Spinal cord (tissue), 10 donors: ENCODE measurements around the gene UBE4B. TPM values are rescaled to one million over a fixed set of nuclear protein-coding genes. Genes with fewer than 3 reads are reported as not detected.
"Not testable (repeated sequence)": the region's sequence is repeated elsewhere in the genome, so short reads cannot be mapped to it uniquely, and the experiment has no call there.

Experiments used
- DNase-seq, 6 donors: peaks; one replicate each; pipeline versions ENCODE4 v3.0.0 to v3.0.0-alpha.2; 2013 to 2015; ENCODE audit warnings: low spot score in 6 of 6, low read depth in 4 of 6
- H3K27ac ChIP-seq: one replicate; pipeline ENCODE4 v1.5.1; 2013; ENCODE audit warnings: low read depth, low read length, control low read depth
- H3K27me3 ChIP-seq: one replicate; pipeline ENCODE4 v1.6.1; 2013; ENCODE audit warnings: low read length; ENCODE audit not compliant: control insufficient read depth, insufficient read depth
- H3K36me3 ChIP-seq: one replicate; pipeline ENCODE4 v1.6.1; 2013; ENCODE audit warnings: low read length; ENCODE audit not compliant: control insufficient read depth, insufficient read depth
- H3K4me1 ChIP-seq: one replicate; pipeline ENCODE4 v1.6.1; 2013; ENCODE audit warnings: low read length; ENCODE audit not compliant: control insufficient read depth, insufficient read depth
- H3K4me3 ChIP-seq: one replicate; pipeline ENCODE4 v1.5.1; 2013; ENCODE audit warnings: low read depth, low read length, control low read depth
- H3K9me3 ChIP-seq: one replicate; pipeline ENCODE4 v1.6.1; 2013; ENCODE audit warnings: low read length; ENCODE audit not compliant: control insufficient read depth, insufficient read depth
- WGBS: methylation state at CpG from one replicate; pipeline ENCODE4 v1.1.5; 2013; ENCODE audit warnings: missing lambda C conversion rate; ENCODE audit not compliant: insufficient coverage; 5-methylcytosine and 5-hydroxymethylcytosine counted together
- polyA plus RNA-seq, 2 donors: library from polyadenylated mRNA; unstranded; fragments of 120-200 nt; gene quantifications; one replicate each; pipeline ENCODE4 v1.2.1, GENCODE V29; 2013; ENCODE audit not compliant: insufficient read length in 2 of 2
- total RNA-seq, 2 donors: library from RNA; depleted of rRNA in 1 of 2; stranded (reverse); fragments of 120-200 nt in 1 of 2; fragments of >200 nt in 1 of 2; gene quantifications; one replicate each; pipeline versions ENCODE4 v1.2.3 to v1.2.4, GENCODE V29; 2013 to 2014
- donor health status: healthy.

UBE4B gene
- total and polyA plus RNA-seq, 4 donors = 35.4 to 47.6 (median 39.3) TPM

GRCh38 chr1:10064416-10065343 is 31.9 kb downstream of the UBE4B start:
- Histone ChIP-seq H3K27me3 (no peaks in the 10 kb centered on the region), H3K36me3 (no peaks in the 10 kb centered on the region), H3K4me1 (peaks cover 8% of the 10 kb centered on the region), H3K4me3 (no peak overlapping the region), H3K27ac (no peak overlapping the region), H3K9me3 (no peaks in the 10 kb centered on the region)
- DNase-seq = no peak
- 100% methylated on average over 2 of the region's 8 CpGs for WGBS

- Histone ChIP-seq H3K27me3 (no peaks in the 10 kb centered on the region), H3K4me1 (peaks cover 8% of the 10 kb centered on the region), H3K36me3 (no peaks in the 10 kb centered on the region), H3K4me3 (no peak overlapping the region), H3K9me3 (no peaks in the 10 kb centered on the region), H3K27ac (no peak overlapping the region)
- WGBS = 56% methylated on average over 2 of the region's 7 CpGs
- DNase-seq = no peak
Observed at GRCh38 chr1:10065344-10065685, 32.6 kb downstream of the UBE4B start.

DNA sequence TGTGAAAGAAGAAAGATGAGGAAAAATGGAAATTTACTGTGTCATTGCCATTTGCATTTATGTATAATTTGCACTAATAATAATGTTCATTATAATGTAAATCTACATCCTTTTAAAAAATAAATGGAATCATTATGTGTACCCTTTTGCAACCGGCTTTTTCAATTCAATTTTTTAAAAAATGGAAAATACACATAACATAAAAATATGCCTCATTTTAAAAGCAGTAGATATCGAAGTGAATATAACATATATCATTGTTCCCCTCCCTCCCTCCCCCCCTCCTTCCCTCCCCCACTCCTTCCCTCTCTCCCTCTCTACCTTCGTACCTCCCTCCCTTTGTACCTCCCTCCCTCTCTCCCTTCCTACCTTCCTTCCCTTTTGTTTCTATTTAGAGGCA is 33.0 kb downstream of the UBE4B start:
- Histone ChIP-seq H3K27ac (no peak overlapping the region), H3K36me3 (no peaks in the 10 kb centered on the region), H3K4me3 (no peak overlapping the region), H3K27me3 (no peaks in the 10 kb centered on the region), H3K4me1 (peaks cover 8% of the 10 kb centered on the region), H3K9me3 (no peaks in the 10 kb centered on the region)
- no peak for DNase-seq
- WGBS = no CpG with 5 or more reads among the region's 3 CpGs

- H3K27me3 ChIP-seq = no peaks in the 10 kb centered on the region
- no peak for DNase-seq
- H3K27ac ChIP-seq = no peak overlapping the region
- 91% methylated on average over 4 of the region's 6 CpGs for WGBS
- peaks cover under 1% of the 10 kb centered on the region for H3K36me3 ChIP-seq
- H3K9me3 ChIP-seq = no peaks in the 10 kb centered on the region
- peaks cover 8% of the 10 kb centered on the region for H3K4me1 ChIP-seq
- H3K4me3 ChIP-seq = no peak overlapping the region
Observed at GRCh38 chr1:10068605-10069294, 36.0 kb downstream of the UBE4B start.

GRCh38 chr1:10070206-10070605 is 37.4 kb downstream of the UBE4B start:
- no peaks in the 10 kb centered on the region for H3K27me3 ChIP-seq
- no peaks in the 10 kb centered on the region for H3K9me3 ChIP-seq
- no peak overlapping the region for H3K4me3 ChIP-seq
- WGBS = no CpG with 5 or more reads among the region's 4 CpGs
- DNase-seq = no peak
- peaks cover 3% of the 10 kb centered on the region for H3K36me3 ChIP-seq
- H3K27ac ChIP-seq = no peak overlapping the region
- peaks cover 5% of the 10 kb centered on the region for H3K4me1 ChIP-seq

- no peak for DNase-seq
- Histone ChIP-seq H3K4me3 (no peak overlapping the region), H3K4me1 (peaks cover 1% of the 10 kb centered on the region), H3K36me3 (peaks cover 3% of the 10 kb centered on the region), H3K27me3 (no peaks in the 10 kb centered on the region), H3K9me3 (no peaks in the 10 kb centered on the region), H3K27ac (no peak overlapping the region)
- 87% methylated on average over 3 of the region's 6 CpGs for WGBS
Observed at GRCh38 chr1:10071640-10072039, 38.9 kb downstream of the UBE4B start.

GRCh38 chr1:10073371-10073770 is 40.6 kb downstream of the UBE4B start:
- not testable (repeated sequence) for H3K4me3 ChIP-seq, H3K4me1 ChIP-seq, H3K9me3 ChIP-seq, DNase-seq, H3K27me3 ChIP-seq, H3K36me3 ChIP-seq, H3K27ac ChIP-seq
- WGBS = 93% methylated on average over 6 of the region's 7 CpGs

- no peak overlapping the region for H3K27ac ChIP-seq
- 69% methylated on average over 5 of the region's 5 CpGs for WGBS
- H3K4me1 ChIP-seq = no peaks in the 10 kb centered on the region
- peaks cover 3% of the 10 kb centered on the region for H3K36me3 ChIP-seq
- no peak for DNase-seq
- H3K9me3 ChIP-seq = no peaks in the 10 kb centered on the region
- no peaks in the 10 kb centered on the region for H3K27me3 ChIP-seq
- no peak overlapping the region for H3K4me3 ChIP-seq
Observed at GRCh38 chr1:10074059-10074851, 41.5 kb downstream of the UBE4B start.

DNA sequence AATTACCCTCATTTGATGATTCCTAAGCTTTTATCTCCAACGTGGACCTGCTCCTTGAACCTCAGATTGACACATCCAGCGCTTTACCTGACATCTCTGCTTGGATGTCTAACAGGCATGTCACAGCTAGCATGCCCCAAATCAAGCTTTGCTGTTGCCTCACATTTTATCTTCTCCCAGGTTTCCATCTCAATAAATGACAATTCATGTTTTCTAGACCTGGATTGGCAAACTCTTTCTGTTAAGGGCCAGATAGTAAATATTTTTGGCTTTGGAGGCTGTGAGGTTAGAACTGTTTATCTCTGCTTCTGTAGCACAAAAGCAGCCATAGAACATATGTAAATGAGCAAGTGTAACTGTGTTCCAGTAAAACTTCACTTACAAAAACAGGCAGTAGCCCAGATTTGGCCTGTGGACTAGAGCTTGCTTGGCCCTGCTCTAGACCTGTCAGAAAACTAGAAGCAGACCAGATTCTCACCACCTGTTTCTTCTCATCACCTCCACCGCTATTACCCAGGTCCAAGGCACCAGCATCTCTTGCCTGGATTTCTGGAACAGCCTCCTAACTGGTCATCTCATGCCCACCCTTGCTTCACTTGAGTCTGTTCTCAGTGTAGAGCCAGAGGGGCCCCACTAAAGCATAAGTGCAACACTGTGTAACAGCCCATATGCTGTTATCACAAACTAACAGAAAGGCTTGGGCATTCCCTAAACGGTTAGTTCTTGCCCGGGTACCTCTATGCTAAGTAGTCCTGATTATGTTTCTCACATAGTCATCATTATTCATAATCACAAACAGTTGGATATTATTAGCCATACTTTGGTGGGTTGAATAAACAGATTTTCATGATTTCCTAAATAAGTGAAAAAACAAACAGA is 42.3 kb downstream of the UBE4B start:
- 75% methylated on average over 3 of the region's 5 CpGs for WGBS
- H3K9me3 ChIP-seq = no peaks in the 10 kb centered on the region
- no peaks in the 10 kb centered on the region for H3K4me1 ChIP-seq
- H3K27me3 ChIP-seq = no peaks in the 10 kb centered on the region
- H3K36me3 ChIP-seq = peaks cover 3% of the 10 kb centered on the region
- no peak for DNase-seq
- no peak overlapping the region for H3K27ac ChIP-seq
- no peak overlapping the region for H3K4me3 ChIP-seq
